Skeletal muscle tissue (tissue), 4 donors: Measurements from ENCODE around the gene RALB. TPM values are rescaled to one million over a fixed set of nuclear protein-coding genes. Genes with fewer than 3 reads are reported as not detected.

ENCODE experiments used
- H3K27ac ChIP-seq: one replicate; pipeline ENCODE4 v1.7.0; 2013; ENCODE audit warnings: mild to moderate bottlenecking, low read depth, low read length, inconsistent platforms
- H3K27me3 ChIP-seq, 3 donors: one replicate each; pipeline ENCODE4 v1.7.0; 2013; ENCODE audit warnings: low read length in 3 of 3; ENCODE audit not compliant: control insufficient read depth in 3 of 3, insufficient read depth in 3 of 3
- H3K36me3 ChIP-seq, 3 donors: one replicate each; pipeline ENCODE4 v1.7.0; 2013; ENCODE audit warnings: low read length in 3 of 3; ENCODE audit not compliant: control insufficient read depth in 3 of 3, insufficient read depth in 3 of 3
- H3K4me1 ChIP-seq, 3 donors: one replicate each; pipeline ENCODE4 v1.7.0; 2013; ENCODE audit warnings: low read length in 3 of 3, mild to moderate bottlenecking in 3 of 3; ENCODE audit not compliant: control insufficient read depth in 3 of 3, insufficient read depth in 3 of 3
- H3K4me3 ChIP-seq, 3 donors: one replicate each; pipeline ENCODE4 v1.7.0; 2013; ENCODE audit warnings: low read length in 3 of 3
- H3K9ac ChIP-seq, 3 donors: one replicate each; pipeline ENCODE4 v1.7.0; 2013; ENCODE audit warnings: low read length in 3 of 3, mild to moderate bottlenecking in 3 of 3, moderate library complexity in 2 of 3, low read depth in 1 of 3
- H3K9me3 ChIP-seq, 3 donors: one replicate each; pipeline ENCODE4 v1.7.0; 2013; ENCODE audit warnings: low read length in 3 of 3; ENCODE audit not compliant: control insufficient read depth in 3 of 3
- total RNA-seq: library from RNA; depleted of rRNA; stranded (reverse); fragments of >200 nt; gene quantifications from one replicate; pipeline ENCODE4 v1.2.3, GENCODE V29; 2014
- donor health status: Osteomylitis.

Gene RALB
- total RNA-seq, 1 donor from 2014 or later, result 36.0 TPM

GRCh38 chr2:120240901-120241429, 11.7 kb upstream of the RALB start:
- H3K36me3 ChIP-seq, result no peaks in the 10 kb centered on the region
- peaks cover 7 to 28% (median 18%) of the 10 kb centered on the region in 3 donors for H3K4me1 ChIP-seq
- H3K4me3 ChIP-seq, result no peak overlapping the region
- no peak overlapping the region for H3K9ac ChIP-seq
- peaks cover 0 to 21% (median 13%) of the 10 kb centered on the region in 3 donors for H3K27me3 ChIP-seq
- H3K27ac ChIP-seq, result peak overlapping the region; percentile 12
- no peaks in the 10 kb centered on the region for H3K9me3 ChIP-seq

- Histone ChIP-seq H3K27ac (no peak overlapping the region), H3K4me1 (peaks cover 7 to 33% (median 18%) of the 10 kb centered on the region in 3 donors), H3K36me3 (no peaks in the 10 kb centered on the region), H3K4me3 (no peak overlapping the region), H3K9me3 (no peaks in the 10 kb centered on the region), H3K27me3 (peaks cover 0 to 17% (median 13%) of the 10 kb centered on the region in 3 donors), H3K9ac (no peak overlapping the region)
Measured at GRCh38 chr2:120241684-120242083, 11.0 kb upstream of the RALB start.

- H3K27me3 ChIP-seq, result peaks cover 0 to 14% (median 9%) of the 10 kb centered on the region in 3 donors
Measured at GRCh38 chr2:120243211-120243610, 9.4 kb upstream of the RALB start.

DNA sequence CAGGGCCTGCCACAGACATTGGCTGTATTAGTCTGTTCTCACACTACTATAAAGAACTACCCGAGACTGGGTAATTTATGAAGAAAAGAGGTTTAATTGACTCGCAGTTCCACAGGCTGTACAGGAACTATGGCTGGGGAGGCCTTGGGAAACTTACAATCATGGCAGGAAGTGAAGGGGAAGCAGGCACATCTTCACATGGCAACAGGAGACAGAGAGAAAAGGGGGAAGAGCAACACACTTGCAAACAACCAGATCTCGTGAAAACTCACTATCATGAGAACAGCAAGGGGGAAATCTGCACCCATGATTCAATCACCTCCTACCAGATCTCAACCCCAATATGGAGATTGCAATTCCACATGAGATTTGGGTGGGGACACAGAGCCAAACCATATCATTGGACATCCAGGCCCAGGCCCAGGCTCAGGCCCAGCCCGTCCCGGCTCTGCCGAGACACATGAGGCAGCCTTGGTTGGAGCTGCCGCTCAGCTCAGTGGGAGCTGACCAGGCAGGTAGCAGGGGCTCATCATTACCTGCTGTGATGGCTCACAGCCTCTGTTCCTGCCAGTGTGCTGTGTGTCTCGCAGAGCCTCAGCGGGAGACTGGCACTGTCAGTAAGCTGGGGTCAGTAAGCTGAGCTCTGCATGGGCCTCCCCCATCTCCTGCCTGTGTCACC, 8.6 kb upstream of the RALB start:
- Histone ChIP-seq H3K9ac (no peak overlapping the region), H3K9me3 (no peaks in the 10 kb centered on the region), H3K36me3 (no peaks in the 10 kb centered on the region), H3K4me1 (peaks cover 10 to 31% (median 16%) of the 10 kb centered on the region in 3 donors), H3K4me3 (no peak overlapping the region), H3K27me3 (peaks cover 0 to 9% (median 6%) of the 10 kb centered on the region in 3 donors), H3K27ac (no peak overlapping the region)

More at GRCh38 chr2:120243211-120243610, 9.4 kb upstream of the RALB start:
- Histone ChIP-seq H3K4me1 (peaks cover 10 to 33% (median 18%) of the 10 kb centered on the region in 3 donors), H3K9ac (no peak overlapping the region), H3K4me3 (no peak overlapping the region), H3K27ac (no peak overlapping the region), H3K36me3 (no peaks in the 10 kb centered on the region), H3K9me3 (no peaks in the 10 kb centered on the region)

DNA sequence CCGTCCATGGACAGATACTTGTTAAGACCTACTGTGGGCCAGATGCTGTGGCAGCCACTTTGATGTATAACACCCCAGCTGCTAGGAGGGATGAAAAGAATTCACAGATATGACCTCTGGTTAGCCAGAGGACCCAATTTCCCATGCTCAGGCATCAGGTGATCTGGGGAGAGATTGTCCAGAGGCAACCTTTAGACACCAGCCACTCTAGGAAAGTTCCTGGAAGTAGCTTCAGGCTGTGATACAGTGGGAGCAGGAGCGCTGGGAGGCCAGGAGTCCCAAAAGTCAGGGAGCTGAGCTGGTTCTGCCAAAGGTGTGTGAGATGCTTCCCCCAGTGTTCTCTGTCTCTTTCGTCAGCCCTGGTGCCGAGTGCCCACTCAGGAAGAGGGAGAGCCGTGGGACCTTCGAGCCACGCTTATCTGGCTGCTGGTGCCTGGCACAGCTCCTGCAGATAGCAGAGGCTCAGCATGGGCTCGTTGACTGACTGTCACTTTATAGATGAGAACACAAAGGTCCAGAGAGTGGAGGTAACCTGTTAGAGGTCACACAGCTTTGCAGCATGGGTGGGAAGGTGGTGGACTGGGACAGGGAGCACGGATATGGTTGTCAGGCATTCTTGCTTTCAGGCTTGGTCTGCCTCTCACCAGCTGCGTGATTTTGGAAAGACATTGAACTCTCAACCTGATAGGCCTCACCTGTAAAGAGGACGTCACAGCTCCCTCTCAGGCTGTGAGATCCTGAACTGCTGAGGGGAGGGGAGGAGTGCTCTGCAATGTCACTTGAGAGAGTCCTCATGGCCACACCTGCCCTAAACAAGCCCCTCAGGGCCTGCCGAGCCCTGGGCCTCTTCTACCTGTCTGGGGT, 7.8 kb upstream of the RALB start:
- no peaks in the 10 kb centered on the region for H3K36me3 ChIP-seq
- H3K9me3 ChIP-seq, result no peaks in the 10 kb centered on the region
- H3K4me3 ChIP-seq, result no peak overlapping the region
- H3K27me3 ChIP-seq, result peaks cover 0 to under 1% (median 0%) of the 10 kb centered on the region in 3 donors
- peak overlapping the region in 2 of 3 donors; percentile 40 to 43 for H3K9ac ChIP-seq
- no peak overlapping the region for H3K27ac ChIP-seq
- H3K4me1 ChIP-seq, result peaks cover 8 to 26% (median 12%) of the 10 kb centered on the region in 3 donors

DNA sequence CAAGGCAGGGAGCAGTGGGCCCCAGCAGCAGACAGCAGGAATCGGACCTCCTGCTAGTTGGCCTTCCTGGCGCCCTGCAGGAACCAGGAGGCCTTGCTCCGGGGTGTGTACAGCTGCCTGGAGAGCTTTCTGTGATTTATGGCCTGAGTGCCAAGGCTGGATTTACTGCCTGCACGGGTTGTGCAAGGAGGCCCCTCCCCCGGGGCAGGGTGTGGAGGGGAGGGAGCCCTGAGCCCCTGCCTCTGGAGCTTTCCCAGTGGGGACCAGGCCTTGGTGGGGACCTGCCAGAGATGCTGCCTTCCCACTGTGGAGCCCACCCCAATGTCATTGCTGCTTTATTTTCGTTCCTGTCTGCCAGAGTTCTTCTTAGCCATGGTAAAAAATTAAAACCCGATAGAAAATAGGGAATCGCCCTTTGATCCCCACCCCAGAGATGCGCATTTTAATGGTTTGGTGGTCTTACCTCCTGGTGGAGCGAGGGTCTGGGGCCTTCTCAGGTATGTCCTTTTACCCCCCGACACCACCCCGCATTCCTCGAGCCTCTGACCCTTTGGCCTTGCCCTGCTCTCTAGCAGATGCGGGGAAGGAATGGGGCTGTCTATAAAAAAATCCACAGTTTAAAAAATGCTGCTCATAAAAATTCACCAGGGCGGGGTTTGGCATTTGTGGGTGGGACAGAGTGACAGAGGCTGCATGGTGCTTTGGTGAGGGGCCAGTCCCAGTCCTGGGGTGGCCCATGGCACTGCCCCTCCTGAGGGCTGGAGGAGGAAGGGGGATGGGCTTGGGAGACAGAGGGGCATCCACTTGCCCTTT, 6.9 kb upstream of the RALB start:
- Histone ChIP-seq H3K4me1 (peaks cover 8 to 24% (median 12%) of the 10 kb centered on the region in 3 donors), H3K36me3 (no peaks in the 10 kb centered on the region), H3K4me3 (no peak overlapping the region), H3K9ac (peak overlapping the region; percentile 32 to 43 (median 40)), H3K9me3 (no peaks in the 10 kb centered on the region), H3K27ac (no peak overlapping the region), H3K27me3 (no peaks in the 10 kb centered on the region)

DNA sequence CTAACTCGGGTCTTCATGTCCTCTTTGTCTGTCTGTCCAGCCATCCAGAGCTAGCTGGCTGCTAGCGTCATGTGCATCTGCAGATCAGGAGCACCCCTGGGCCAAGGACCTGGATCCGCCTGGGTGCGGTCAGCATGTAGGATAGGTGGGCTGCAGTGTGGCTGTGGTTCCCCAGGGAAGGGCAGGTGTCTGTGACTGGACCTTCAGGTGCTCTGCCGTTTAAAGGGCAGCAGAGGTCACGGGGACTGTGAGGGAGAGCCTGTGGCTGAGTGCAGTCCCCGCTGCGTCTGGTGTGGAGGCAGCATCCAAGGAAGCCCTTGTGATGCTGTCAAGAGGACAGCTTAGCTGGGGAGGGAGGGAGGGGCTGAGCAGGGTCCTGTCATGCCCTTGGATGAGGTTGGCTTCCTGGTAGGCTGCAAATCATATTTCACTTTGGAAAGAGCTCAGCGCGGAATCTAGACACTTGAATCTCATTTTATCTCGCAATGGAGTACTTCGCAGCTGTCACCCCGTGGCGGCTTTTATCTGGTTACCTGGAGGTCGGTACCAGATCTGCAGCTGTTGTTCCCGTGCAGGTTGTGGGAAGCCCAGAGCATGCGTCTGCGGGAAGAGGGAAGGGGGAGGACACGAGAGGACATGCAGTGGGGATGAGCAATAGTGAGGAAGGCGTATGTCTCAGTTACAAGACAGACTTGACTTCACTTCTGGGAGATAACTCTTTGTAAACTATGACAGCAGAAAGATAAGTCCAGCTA, 5.9 kb upstream of the RALB start:
- Histone ChIP-seq H3K36me3 (no peaks in the 10 kb centered on the region), H3K27ac (no peak overlapping the region), H3K9me3 (no peaks in the 10 kb centered on the region), H3K4me3 (no peak overlapping the region), H3K27me3 (no peaks in the 10 kb centered on the region), H3K4me1 (peaks cover 9 to 21% (median 12%) of the 10 kb centered on the region in 3 donors), H3K9ac (no peak overlapping the region)

DNA sequence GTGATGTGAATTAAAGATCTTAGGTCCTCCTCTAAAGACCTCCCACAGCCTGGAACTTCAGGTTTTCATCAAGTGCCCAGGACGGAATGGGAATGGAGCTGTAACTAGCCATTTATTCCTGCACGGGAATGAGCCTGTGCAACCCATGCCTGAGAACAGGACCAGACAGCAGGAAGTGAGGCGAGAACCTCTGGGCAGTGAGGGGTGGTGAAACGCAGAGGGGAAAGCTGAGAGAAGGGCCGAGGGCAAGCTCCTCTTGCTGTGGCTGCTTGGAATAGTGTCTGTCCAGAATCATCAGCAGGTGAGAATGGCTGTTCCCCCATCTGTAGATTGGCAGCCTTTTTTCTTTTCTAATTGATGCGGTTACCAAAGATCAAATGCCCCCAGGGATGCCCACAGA, 4.8 kb upstream of the RALB start:
- Histone ChIP-seq H3K4me1 (peaks cover 14 to 28% (median 16%) of the 10 kb centered on the region in 3 donors), H3K36me3 (no peaks in the 10 kb centered on the region)

DNA sequence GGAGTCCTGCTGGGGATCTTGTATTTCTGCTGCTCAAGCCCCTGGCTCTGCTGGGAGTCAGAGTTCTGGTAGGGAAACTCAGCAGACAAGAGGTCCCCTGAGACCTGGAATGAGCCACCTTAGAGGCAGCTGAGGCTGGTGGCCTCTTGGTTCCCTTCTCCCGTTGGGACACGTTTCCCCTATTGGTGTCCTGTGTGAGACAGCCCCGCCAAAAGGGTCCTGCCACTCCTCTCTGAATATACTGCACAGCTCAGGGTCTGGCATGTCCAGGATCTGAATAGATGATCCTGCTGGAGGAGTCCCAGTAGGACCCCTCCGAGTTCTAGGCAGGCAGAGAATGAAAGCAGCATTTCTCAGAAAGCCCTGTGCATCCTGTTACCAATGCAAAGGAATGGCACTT, 2.0 kb upstream of the RALB start:
- H3K36me3 ChIP-seq, result no peaks in the 10 kb centered on the region
- H3K4me1 ChIP-seq, result peaks cover 14 to 35% (median 28%) of the 10 kb centered on the region in 3 donors
- no peaks in the 10 kb centered on the region for H3K27me3 ChIP-seq
- no peak overlapping the region for H3K27ac ChIP-seq
- H3K4me3 ChIP-seq, result no peak overlapping the region
- H3K9me3 ChIP-seq, result no peaks in the 10 kb centered on the region
- H3K9ac ChIP-seq, result peak overlapping the region in 1 of 3 donors; percentile 28

More for the DNA sequence above, 4.8 kb upstream of the RALB start:
- no peaks in the 10 kb centered on the region for H3K27me3 ChIP-seq
- H3K9me3 ChIP-seq, result no peaks in the 10 kb centered on the region
- H3K9ac ChIP-seq, result no peak overlapping the region
- H3K4me3 ChIP-seq, result no peak overlapping the region
- H3K27ac ChIP-seq, result no peak overlapping the region
